SK-N-MC (cell line): ENCODE measurements around the gene CHFR.
A peak's percentile ranks its signal among the peaks of the same experiment; 100 is the strongest.
"Not testable (repeated sequence)": the region's sequence is repeated elsewhere in the genome, so short reads cannot be mapped to it uniquely, and the experiment has no call there.

ENCODE experiments used
- DNase-seq: peaks from one replicate; pipeline ENCODE4 v3.0.0-alpha.2; 2011; ENCODE audit warnings: low read depth, low spot score
- H3K27ac ChIP-seq: fragments of 200-600 bp; sonication (generic); 2 replicates; pipeline ENCODE4 v1.5.1; 2016; ENCODE audit warnings: mixed run types
- H3K36me3 ChIP-seq: fragments of 200-600 bp; sonication (generic); 2 replicates; pipeline ENCODE4 v1.6.1; 2017; ENCODE audit warnings: antibody characterized with exemption, low read length, mixed read lengths; ENCODE audit not compliant: insufficient read depth
- H3K4me3 ChIP-seq: fragments of 200-600 bp; sonication (generic); 2 replicates; pipeline ENCODE4 v1.5.1; 2016
- H3K9ac ChIP-seq: fragments of 200-600 bp; sonication (generic); 2 replicates; pipeline ENCODE4 v1.8.0; 2017; ENCODE audit warnings: mixed run types, mixed read lengths; ENCODE audit not compliant: insufficient read length
- H3K9me3 ChIP-seq: fragments of 200-600 bp; sonication (generic); 2 replicates; pipeline ENCODE4 v1.6.1; 2017; ENCODE audit warnings: low read depth, mild to moderate bottlenecking, antibody characterized with exemption, low read length, moderate library complexity, mixed read lengths
- EZH2 ChIP-seq: fragments of 200-600 bp; sonication (generic); IDR thresholded peaks from one replicate; pipeline ENCODE4 v1.6.1; 2017; ENCODE audit warnings: antibody characterized with exemption
- FOXP2 ChIP-seq: optimal IDR thresholded peaks from 2 replicates; pipeline ENCODE3; 2011; ENCODE audit warnings: mild to moderate bottlenecking, moderate library complexity; ENCODE audit not compliant: insufficient read depth; ENCODE audit errors: extremely low read length, control extremely low read depth
- POLR2AphosphoS5 ChIP-seq: IDR thresholded peaks from 2 replicates; pipeline ENCODE4 v1.6.1; 2012; ENCODE audit warnings: mild to moderate bottlenecking, low read depth, low read length, borderline replicate concordance

The CHFR gene

DNA sequence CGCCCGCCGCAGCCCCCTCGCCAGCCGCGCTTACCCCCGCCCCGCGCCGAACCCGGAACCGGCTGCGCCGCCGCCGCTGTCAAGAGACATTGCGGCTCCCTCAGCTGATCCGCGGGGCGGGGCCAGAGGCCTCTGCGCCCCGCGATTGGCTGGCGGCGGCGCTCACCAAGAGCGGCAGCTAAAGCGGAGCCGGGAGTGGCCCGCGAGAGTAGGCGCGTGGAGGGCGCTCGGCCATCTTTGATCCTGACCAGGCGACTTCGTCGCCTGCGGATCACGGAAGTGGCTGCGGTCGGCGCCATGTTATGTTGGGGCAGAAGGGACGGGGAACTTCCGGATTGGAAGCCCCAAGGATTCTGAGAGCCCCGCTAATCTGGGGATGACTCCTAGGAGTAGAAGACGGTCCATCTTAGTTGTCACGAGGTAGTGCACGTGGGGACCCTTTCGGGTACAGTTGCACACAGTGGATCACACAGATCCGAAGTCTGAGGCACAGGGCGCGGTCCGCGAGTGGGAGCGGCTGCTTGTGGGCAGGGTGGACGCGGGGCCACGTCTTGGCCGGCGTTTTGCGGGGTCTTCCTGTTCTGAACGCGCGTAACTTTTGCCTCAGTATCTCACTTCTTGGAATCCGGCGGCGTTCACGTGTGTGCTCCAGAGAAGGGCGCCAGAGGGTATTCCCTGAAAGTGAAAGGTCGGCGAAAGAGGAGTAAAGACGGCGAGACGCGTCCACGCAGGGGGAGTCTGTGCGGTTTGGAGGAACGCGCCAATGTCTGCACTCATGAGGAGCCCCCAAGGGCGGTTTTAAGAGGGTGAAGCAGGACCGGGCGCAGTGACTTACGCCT lies at the start of gene CHFR:
TSS of gene CHFR (minus strand) at position 93 of the 839 bp plus-strand sequence. CDS start 277 bp downstream, outside the sequence.
- TF ChIP-seq FOXP2 (no peak), POLR2AphosphoS5 (no peak), EZH2 (no peak)
- Histone ChIP-seq H3K27ac (no peak within 1 kb of the TSS), H3K36me3 (no peaks in the 10 kb centered on the region), H3K9ac (no peak within 1 kb of the TSS), H3K4me3 (peak within 1 kb of the TSS; percentile 67), H3K9me3 (peaks cover 13% of the 10 kb centered on the region; the same call in 1 of the 2 replicates)
- DNase-seq: no peak

GRCh38 chr12:132936921-132937320 lies 49.5 kb upstream of the CHFR start:
- not testable (repeated sequence) for H3K9ac ChIP-seq, DNase-seq, H3K9me3 ChIP-seq, H3K27ac ChIP-seq, H3K4me3 ChIP-seq
- H3K36me3 ChIP-seq: peaks cover 14% of the 10 kb centered on the region

DNA sequence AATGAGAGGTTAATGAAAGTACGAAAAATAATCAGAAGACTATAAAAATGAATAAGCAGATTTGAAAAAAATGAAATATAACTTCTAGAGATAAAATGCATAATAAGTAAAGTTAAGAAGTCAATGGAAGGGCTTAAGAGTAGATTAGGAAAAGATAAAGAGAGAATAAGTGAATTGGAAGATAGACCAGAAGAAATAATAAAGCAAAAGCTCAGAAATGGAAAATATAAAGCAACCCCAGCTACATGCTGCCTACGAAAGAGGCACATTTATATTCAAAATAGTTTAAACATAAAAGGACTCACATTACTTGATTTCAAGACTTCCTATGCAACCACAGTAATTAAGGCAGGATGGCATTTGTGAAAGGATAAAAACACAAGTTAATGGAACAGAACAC lies 48.8 kb upstream of the CHFR start:
- Histone ChIP-seq H3K27ac (no peak overlapping the region), H3K9ac (no peak overlapping the region), H3K9me3 (0 out of 2 replicates have a peak, but pooled peaks cover 6% of the 10 kb centered on the region), H3K4me3 (no peak overlapping the region), H3K36me3 (peaks cover 7% of the 10 kb centered on the region)
- TF ChIP-seq EZH2 (no peak), POLR2AphosphoS5 (no peak), FOXP2 (no peak)
- no peak for DNase-seq

- Histone ChIP-seq H3K4me3 (no peak overlapping the region), H3K36me3 (0 out of 2 replicates have a peak, but pooled peaks cover 5% of the 10 kb centered on the region), H3K9me3 (peaks cover 53% of the 10 kb centered on the region), H3K9ac (no peak overlapping the region), H3K27ac (no peak overlapping the region)
- DNase-seq: no peak
- TF ChIP-seq POLR2AphosphoS5: no peak
- TF ChIP-seq EZH2: no peak
- TF ChIP-seq FOXP2: no peak
Measured at GRCh38 chr12:132926415-132926833, 39.0 kb upstream of the CHFR start.

DNA sequence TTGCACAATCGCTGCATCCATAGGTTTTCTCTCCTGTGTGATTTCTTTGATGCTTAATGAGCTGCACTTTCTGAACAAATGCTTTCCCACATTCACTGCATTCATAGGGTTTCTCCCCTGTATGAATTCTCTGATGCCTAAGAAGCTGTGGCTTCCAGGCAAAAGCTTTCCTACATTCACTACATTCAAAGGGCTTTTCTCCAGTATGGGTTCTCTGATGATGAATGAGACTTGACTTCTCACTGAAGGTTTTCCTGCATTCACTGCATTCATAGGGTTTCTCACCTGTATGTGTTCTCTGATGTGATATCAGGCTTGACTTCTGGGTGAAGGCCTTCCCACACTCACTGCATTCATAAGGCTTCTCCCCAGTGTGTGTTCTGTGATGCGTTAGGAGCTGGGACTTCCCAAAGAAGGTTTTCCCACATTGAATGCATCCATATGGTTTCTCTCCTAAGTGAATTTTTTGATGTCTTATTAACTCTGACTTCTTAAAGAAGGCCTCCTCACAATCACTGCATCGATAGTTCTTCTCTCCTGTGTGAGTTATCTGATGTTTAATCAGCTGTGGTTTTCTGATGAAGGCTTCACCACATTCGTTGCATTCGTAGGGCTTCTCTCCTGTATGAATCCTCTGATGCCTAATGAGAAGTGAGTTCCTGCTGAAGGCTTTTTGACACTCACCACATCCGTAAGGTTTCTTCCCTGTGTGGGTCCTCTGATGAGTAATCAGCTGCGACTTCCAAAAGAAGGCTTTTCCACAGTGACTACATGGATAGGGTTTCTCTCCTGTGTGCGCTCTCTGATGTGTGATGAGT lies 38.4 kb upstream of the CHFR start:
- H3K36me3 ChIP-seq: 0 out of 2 replicates have a peak, but pooled peaks cover 5% of the 10 kb centered on the region
- H3K4me3 ChIP-seq: no peak overlapping the region
- H3K27ac ChIP-seq: no peak overlapping the region
- peaks cover 52% of the 10 kb centered on the region for H3K9me3 ChIP-seq
- no peak for DNase-seq
- no peak overlapping the region for H3K9ac ChIP-seq
- TF ChIP-seq FOXP2 (no peak), EZH2 (no peak), POLR2AphosphoS5 (no peak)

GRCh38 chr12:132924356-132924755 lies 37.0 kb upstream of the CHFR start:
- DNase-seq: no peak
- peaks cover 47% of the 10 kb centered on the region for H3K9me3 ChIP-seq
- H3K27ac ChIP-seq: no peak overlapping the region
- no peak overlapping the region for H3K4me3 ChIP-seq
- TF ChIP-seq EZH2: no peak
- TF ChIP-seq FOXP2: no peak
- no peak for TF ChIP-seq POLR2AphosphoS5
- H3K9ac ChIP-seq: no peak overlapping the region
- H3K36me3 ChIP-seq: 0 out of 2 replicates have a peak, but pooled peaks cover 5% of the 10 kb centered on the region

DNA sequence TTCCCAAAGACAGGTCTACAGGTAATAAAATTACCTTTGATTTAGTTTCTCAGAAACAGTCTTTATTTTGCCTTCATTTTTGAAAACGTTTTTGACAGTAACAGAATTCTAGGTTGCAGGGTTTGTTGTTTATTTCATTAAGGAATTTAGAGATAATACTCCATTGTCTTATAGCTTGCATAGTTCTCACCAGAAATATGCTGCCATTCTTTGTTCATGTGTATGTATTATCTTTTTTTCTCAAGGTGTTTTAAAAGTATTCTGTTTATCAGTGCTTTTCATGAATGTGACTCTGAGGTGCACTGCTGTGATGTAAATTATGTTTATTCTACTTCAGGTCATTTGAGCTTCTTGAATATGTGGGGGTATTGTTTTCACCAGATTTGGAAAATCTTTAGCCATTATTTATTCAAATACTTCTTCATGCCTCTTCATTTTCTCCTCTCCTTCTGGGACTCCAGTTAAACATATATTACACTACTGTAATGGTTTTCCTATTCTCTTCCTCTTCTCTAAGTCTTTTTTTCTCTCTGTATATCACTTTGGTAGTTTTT lies 36.0 kb upstream of the CHFR start:
- Histone ChIP-seq H3K4me3 (no peak overlapping the region), H3K27ac (no peak overlapping the region), H3K9me3 (peaks cover 43% of the 10 kb centered on the region; the same call in 1 of the 2 replicates), H3K36me3 (0 out of 2 replicates have a peak, but pooled peaks cover 5% of the 10 kb centered on the region), H3K9ac (no peak overlapping the region)
- no peak for DNase-seq
- TF ChIP-seq POLR2AphosphoS5 (no peak), FOXP2 (no peak), EZH2 (no peak)

DNA sequence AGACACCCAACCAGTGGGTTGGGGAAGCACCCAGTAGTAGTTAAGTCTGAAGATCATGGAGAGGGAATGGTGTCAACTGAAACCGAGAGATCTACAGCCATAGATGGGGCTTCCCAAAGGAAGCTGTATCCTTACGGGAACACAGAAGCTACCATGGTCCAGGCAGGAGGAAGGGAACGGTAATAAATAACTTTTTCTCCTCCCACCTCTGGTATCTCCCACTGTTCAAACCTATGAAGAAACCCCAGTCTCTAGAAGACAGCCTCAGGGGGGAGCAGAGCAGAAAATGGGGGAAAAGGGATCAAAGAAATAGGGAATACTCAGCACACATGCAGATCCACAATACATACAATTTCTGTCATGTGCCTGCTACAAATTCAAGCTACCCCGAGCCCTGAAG lies 35.3 kb upstream of the CHFR start:
- H3K9me3 ChIP-seq: peaks cover 43% of the 10 kb centered on the region; the same call in 1 of the 2 replicates
- no peak overlapping the region for H3K9ac ChIP-seq
- DNase-seq: no peak
- TF ChIP-seq EZH2 (no peak), FOXP2 (no peak), POLR2AphosphoS5 (no peak)
- no peak overlapping the region for H3K4me3 ChIP-seq
- H3K27ac ChIP-seq: no peak overlapping the region
- H3K36me3 ChIP-seq: 0 out of 2 replicates have a peak, but pooled peaks cover 5% of the 10 kb centered on the region
